AG09319 (cell line): ENCODE measurements around the gene LRRIQ1.

Experiments
- DNase-seq: peaks from one replicate; pipeline ENCODE4 v3.0.0-alpha.2; 2010; ENCODE audit warnings: low read depth; ENCODE audit errors: extremely low read depth
- TF ChIP-seq, protein P1 (sequence below): IDR thresholded peaks from 2 replicates; pipeline ENCODE4 v1.5.1; 2011; ENCODE audit warnings: low read depth, mild to moderate bottlenecking, inconsistent platforms, low read length, moderate library complexity

Gene LRRIQ1

DNA sequence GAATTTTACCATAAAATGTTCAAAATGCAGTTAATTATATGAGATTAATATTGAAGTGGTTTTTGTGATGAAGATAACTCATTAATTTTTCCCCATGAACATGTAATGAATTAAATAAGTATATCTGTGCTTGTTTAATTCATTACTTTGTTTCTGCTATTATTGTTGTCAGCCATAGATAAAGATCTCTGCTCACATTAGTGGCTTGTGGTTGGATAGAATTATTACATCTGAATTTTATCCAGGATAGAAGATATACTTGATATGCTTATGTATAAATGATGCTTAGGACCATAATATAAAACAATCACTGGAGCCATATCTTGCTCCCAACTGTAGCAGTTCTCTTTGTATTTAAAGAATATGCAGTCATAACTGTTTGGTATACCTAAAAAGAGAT is 18.5 kb upstream of the LRRIQ1 start:
- TF ChIP-seq, protein P1, sequence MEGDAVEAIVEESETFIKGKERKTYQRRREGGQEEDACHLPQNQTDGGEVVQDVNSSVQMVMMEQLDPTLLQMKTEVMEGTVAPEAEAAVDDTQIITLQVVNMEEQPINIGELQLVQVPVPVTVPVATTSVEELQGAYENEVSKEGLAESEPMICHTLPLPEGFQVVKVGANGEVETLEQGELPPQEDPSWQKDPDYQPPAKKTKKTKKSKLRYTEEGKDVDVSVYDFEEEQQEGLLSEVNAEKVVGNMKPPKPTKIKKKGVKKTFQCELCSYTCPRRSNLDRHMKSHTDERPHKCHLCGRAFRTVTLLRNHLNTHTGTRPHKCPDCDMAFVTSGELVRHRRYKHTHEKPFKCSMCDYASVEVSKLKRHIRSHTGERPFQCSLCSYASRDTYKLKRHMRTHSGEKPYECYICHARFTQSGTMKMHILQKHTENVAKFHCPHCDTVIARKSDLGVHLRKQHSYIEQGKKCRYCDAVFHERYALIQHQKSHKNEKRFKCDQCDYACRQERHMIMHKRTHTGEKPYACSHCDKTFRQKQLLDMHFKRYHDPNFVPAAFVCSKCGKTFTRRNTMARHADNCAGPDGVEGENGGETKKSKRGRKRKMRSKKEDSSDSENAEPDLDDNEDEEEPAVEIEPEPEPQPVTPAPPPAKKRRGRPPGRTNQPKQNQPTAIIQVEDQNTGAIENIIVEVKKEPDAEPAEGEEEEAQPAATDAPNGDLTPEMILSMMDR = no peak
- DNase-seq = no peak

DNA sequence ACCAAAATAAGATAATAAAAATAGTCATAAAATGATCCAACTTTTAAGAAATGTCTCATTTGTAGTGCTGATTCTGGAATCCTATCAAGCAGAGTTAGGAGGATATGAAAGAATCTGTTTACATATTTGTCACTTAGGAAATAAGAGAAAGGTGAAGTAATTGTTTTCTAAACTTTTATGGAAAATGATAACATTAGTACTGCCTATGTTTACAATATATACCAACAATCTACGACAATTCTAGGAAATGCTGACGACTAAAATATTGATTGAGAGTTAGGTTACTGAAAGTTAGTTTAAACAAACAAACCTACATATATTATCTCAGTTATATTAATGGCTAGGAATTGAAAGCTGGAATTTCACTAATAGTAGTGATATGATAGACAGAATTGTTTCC is 18.1 kb upstream of the LRRIQ1 start:
- TF ChIP-seq, protein P1 = no peak
- no peak for DNase-seq

DNA sequence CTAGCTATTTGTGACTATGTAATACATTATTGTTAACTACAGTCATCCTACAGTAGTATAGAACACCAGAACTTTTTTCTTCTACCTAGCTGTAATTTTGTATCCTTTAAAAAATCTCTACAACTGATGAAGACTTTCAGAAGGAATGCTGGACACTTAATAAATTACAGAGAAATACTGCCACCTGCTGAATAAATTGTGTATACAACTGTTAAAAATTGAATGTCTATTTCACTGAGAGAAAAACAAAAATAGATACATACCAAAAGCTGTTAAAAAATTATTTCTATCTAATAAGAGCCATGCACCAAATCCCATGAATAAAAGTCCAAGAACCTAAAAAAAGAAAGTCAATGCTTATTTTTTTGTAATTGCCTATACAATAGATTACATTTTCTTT is 6.7 kb upstream of the LRRIQ1 start:
- no peak for DNase-seq
- TF ChIP-seq, protein P1 = peak; percentile 25

DNA sequence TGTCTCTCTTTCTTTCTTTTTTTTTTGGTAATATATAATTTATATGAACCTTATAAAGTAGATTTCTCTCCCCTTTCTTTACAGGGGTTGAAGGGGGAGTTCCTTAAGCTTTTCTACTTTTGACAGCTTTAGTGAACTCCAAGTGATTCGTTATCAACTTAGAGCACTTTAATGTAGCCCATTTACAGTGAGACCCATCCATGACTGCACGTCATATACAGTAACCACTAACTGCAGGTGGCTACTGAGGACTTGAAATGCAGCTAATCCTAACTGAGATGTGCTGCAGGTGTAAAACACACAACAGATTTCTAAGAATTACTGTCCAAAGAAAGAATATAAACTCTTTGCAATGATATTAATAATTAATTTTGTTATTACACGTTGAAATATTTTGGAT is 582 bp downstream of the LRRIQ1 start:
- DNase-seq = no peak
- TF ChIP-seq, protein P1 = no peak

DNA sequence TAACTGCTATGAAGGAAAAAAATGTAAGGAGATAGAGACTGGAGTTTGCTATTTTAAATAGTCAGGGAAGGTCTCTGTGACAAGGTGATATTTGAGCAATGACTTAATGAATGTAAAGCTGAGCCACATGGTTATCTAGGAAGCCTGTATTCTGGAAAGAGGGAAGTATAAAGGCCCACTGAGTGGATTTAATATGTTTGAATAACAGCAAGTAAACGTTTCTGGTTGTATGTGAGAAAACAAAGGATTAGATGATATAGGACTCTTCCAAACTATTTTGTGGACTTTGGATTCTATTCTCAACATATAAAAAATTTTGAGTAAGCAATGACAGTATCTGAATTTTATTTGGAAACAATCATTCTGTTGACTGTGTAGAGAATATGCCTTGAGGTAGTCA is 5.2 kb downstream of the LRRIQ1 start:
- DNase-seq = no peak
- TF ChIP-seq, protein P1 = no peak

DNA sequence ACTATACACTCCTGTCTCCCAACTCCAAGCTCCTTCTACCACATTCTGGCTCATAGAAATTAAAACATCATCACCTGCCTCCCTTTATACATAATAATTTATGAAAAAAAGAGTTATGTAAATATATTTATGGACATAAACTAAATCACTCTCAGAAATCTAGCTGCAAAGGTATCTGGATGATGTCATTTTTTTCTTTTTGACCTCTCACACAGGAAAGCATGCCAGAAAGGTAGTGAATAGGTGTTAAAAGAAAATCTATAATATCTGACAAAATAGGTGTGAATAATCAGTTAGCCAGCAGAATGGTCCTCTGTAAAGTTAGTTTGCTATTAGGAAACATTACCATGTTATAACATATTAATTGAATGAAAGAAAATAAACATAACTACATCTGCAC is 7.7 kb downstream of the LRRIQ1 start:
- TF ChIP-seq, protein P1 = no peak
- DNase-seq = no peak

DNA sequence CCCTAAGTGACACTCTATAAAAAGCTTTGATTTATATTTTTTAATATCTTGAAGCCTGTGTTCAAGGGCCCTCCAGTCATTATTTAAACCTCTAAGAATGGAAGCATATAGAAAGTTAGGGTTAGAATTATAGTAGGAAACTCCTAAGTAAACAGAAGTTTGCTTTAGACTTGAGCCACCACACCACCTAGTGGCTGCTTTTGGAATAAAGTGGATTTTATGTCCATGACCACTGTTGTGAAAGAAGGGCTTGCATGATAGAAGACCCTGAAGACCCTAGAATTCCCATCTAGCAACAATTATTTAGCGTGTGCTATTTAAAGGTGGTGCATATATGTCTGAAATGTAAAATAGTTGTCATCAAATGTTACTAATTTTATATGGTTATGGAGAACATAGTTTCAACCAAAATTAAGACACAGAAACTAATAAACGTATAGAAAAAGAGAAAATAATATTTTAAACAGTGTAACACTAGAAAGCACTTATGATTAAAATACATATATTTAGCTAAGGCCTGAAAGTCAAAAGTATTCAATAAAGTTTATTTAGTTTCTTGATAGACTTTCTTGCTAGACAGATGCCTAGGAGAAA is 21.3 kb downstream of the LRRIQ1 start:
- peak; percentile 11 for DNase-seq
- TF ChIP-seq, protein P1 = peak; percentile 80
